ENCODE measurements around the gene MXI1.
"Not testable (repeated sequence)": the region's sequence is repeated elsewhere in the genome, so short reads cannot be mapped to it uniquely, and the experiment has no call there.

The MXI1 gene

DNA sequence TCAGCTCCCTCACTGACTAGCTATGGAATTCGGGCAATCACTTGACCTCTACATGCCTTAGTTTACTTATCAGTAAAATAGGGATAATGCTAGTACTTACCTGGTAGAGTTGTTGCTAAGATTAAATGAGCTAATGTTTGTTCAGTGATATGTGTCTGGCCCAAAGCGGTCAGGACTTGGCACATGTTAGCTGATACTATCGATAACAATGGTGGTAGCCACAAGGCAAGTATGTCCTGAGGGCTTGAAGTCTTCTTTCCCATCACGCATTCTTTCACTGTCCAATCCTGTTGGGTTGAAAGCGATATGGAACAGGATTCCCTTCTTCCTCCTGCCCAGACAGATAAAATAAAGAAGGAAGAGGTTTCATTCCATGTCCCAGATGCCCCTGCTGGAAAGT lies 25.5 kb upstream of the MXI1 start:
- DNase-seq (ENCODE audit: low read depth, low spot score): no peak

DNA sequence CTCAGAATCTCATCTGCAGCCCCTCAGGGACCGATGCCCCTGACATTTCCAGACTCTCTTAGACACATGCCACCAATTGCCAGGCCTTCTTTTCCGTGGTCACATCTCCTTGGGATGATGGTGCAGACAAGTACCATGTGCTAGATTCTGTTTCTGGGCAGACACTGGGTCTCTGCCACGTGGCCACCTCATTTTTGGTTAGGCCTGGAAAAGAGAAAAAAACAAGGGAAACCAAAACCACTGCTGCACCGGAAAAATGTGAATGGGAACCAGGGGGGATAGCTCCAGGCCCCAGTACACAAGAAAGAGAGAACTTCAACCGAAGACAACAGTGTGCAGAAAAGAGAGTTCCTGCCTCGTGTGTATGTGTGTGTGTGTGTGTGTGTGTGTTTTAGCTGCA lies 23.0 kb upstream of the MXI1 start:
- no peak for DNase-seq (ENCODE audit: low read depth, low spot score)

- DNase-seq (ENCODE audit: low read depth, low spot score): not testable (repeated sequence)
Measured at GRCh38 chr10:110185646-110186182, 21.7 kb upstream of the MXI1 start.

- no peak for DNase-seq (ENCODE audit: low read depth, low spot score)
Measured at GRCh38 chr10:110190170-110190569, 17.2 kb upstream of the MXI1 start.

GRCh38 chr10:110192552-110192951 lies 14.9 kb upstream of the MXI1 start:
- no peak for DNase-seq (ENCODE audit: low read depth, low spot score)

- DNase-seq (ENCODE audit: low read depth, low spot score): no peak
Measured at GRCh38 chr10:110200503-110200902, 6.9 kb upstream of the MXI1 start.

DNA sequence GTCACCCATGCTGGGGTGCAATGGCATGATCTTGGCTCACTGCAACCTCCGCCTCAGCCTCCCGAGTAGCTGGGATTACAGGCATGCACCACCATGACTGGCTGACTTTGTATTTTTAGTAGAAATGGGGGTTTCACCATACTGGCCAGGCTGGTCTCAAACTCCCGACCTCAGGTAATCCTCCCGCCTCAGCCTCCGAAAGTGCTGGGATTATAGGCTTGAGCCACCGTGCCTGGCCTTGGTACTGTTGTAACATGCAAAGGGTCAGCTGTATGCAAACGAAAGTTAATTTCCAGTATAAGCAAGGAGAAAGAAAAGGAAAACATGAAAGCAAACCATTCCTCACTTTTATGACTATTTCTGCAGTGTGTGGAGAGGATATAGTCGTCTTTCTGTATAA lies 6.4 kb upstream of the MXI1 start:
- DNase-seq (ENCODE audit: low read depth, low spot score): not testable (repeated sequence)

- no peak for DNase-seq (ENCODE audit: low read depth, low spot score)
Measured at GRCh38 chr10:110203500-110204455, 3.6 kb upstream of the MXI1 start.

GRCh38 chr10:110205051-110205675 lies 2.2 kb upstream of the MXI1 start:
- DNase-seq (ENCODE audit: low read depth, low spot score): no peak

DNA sequence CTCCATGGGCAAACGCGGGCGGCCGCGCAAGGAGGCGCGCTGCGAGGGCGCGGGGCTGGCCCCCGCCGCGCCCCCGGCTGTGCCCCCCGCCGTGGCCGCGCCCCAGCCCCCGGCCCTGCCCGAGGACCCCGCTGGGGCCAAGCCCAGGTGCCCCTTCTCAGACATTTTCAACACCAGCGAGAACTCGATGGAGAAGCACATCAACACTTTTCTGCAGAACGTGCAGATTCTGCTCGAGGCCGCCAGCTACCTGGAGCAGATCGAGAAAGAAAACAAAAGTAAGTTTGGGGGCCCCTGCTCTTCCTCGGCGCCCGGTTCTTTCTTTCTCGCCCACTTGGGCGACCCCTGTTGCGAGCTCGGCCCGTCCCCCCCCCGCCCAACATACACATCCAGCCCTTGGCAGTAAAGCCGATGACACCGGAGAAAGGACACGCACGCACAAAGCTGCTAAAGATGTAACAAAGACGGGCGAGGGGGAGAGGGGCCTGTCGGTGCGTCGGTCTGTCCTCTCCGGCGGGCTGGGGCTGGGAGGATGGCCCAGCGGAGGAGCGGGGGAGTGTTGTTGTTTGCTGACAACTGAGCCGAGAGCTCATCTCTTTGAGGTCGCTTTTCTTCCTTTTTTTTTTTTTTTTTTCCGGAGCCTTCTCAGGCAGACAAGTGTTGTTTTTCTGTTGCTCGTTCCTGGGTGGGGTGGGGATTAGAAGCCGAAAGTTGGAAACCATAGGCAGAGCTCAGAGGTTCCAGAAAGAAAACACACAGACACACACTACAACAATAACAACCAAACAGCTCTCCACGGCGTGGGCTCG lies 604 bp downstream of the MXI1 start:
- peak; percentile 74 for DNase-seq (ENCODE audit: low read depth, low spot score)

DNA sequence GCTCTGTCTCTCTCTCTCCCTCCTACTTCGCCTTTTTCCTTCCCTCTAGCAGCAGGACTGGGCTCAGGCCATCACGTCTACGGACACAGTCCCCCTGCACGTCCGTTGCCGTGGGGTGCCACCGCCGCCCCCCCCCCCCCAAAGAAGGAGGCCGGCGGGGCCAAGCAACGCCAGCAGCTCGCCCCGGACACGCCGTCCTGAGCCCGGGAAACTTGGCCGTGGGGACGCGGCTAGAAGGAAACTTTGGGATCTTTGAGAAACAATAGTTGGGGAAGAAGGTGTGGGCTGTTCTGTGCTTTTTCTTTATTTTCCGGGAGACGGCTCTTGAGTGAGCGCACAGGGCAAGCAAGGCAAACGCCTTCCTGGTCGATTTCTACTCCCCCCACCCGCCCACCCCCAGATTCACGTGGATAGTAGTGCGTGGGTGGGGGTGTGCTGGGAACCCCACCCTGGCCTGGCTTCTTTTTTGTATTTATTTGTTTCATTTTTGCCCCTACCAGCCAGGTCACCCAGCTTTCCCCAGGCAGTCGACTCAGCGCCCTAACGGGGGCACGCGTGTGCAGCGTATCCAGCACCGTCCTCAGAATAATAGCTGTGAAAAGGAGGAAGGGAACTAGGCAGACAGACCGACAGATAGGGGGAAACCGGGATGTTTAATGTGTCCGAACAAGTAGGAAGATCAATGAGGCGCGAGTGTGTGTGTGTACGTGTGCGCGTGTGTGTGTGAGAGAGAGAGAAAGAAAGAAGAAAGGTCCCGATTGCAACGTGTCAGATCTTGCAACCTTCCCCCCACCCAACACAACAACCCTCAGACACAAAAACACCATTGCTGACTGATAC lies 1.4 kb downstream of the MXI1 start:
- DNase-seq (ENCODE audit: low read depth, low spot score): no peak

- peak; percentile 74 for DNase-seq (ENCODE audit: low read depth, low spot score)
Measured at GRCh38 chr10:110209454-110209925, 2.1 kb downstream of the MXI1 start.

DNA sequence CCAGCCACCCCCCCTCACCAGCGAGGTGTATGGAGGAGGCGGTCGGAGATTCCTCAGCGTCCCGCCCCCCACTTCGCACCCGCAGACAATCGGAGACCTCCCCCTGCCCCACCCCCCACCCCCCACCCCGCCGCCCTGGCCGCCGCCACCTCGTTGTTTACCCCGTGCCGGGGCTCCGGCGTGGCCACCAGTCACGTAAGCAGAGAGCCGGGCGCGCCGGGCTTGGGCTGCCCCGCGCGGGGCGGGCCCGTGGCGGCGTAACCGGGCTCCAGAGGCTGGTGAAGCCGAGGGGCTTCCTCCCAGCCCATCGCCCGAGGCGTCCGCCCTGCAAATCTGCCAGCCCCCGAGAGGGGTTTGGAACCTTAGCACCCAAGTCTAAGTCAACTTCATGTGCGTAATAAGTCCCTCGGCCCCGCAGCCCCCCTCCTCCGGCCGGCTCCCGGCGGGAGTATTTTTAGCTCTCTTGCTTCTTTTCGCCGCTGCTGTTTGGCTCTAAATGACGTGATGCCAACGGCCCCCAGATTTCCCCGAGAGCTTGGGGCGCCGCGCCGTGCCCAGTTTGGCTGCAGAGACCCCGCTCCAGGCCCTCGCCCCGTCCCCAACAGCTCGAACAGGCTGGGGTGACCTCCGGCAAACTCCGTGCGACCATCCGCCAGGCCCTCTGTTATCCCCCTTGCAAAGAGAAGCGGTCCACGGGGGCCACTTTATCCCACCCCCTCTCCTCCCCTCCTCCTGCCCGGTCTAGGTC lies 2.7 kb downstream of the MXI1 start:
- peak; percentile 57 for DNase-seq (ENCODE audit: low read depth, low spot score)

DNA sequence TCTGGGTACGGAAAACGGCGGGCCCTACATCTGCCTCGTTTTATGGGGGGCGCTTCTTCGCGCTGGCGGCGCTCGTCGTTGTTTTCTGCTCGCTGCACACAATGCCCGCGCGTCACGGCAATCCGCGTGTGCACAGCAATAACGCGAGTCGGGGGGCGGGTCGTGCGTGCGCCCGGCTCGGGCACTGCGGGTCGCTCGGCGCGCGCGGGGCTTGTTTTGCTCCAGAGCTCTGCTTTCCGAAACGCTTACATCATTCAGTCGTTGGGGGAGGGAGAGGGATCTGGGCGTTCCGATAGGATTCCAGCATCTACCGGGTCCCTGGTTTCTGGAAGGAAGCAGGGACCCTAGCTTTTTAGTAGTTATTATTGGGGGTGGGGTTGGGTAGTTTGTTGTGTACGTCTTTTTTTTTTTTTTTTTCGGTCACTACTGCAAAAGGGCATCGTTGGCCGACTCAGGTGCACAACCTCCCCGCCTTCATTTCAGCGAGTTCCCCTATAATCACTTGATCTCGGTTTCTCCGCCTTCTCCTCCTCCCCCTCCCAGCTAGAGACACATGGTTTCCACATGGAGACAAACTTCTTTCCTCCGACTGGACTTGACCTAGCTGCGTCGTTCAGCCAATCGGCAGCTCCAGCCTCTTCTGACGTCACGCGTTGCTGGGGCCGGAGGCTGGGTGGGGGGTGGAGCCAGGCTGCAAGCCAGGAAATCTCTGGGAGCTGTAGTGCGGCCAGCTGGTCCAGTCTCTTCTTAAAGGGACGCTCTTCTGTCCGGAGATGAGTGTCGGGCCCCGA lies 3.5 kb downstream of the MXI1 start:
- peak; percentile 98 for DNase-seq (ENCODE audit: low read depth, low spot score)

- DNase-seq (ENCODE audit: low read depth, low spot score): no peak
Measured at GRCh38 chr10:110211465-110211843, 4.0 kb downstream of the MXI1 start.

- no peak for DNase-seq (ENCODE audit: low read depth, low spot score)
Measured at GRCh38 chr10:110212119-110213006, 5.0 kb downstream of the MXI1 start.

- DNase-seq (ENCODE audit: low read depth, low spot score): no peak
Measured at GRCh38 chr10:110214371-110214826, 7.0 kb downstream of the MXI1 start.

Data from ELF-1 (cell line).